ENCODE measurements around the gene TRPM3.

DNA sequence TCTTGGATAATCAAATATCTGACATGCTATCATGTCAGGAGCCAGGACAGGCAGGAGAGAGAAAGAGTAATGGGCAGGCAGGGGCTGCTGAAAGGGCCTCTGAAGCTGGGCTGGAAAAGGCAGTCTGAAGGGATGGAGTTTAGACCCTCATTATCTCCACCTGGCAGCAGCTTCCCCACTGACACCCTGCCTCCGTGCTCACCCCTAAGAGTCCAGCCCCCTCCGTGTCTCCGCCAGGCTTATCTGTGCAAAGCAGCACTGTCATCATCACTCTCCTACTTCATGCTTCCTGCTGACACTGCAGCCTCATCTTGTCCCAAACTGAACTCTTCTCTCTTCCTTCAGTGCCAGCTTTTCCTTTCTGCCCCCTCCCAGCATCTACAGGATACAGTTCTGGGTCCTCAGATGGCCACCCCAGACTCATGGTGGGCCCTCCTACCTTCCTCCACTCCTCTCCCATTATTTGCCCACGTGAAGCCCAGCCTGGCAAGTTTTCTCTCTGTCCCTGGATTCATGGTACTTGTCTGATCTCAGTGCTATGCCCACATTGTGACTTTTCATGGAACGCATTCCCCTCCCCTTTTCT lies 636.1 kb downstream of the TRPM3 start:
- TF ChIP-seq ZNF764 (CRISPR knock-in tag; IDR thresholded peaks at IDR 0.05; ENCODE audit: low read depth) (no peak), SMAD3 (CRISPR knock-in tag; conservative IDR thresholded peaks at IDR 0.05) (no peak), ZNF197 (CRISPR knock-in tag; IDR thresholded peaks at IDR 0.05; ENCODE audit: low read depth) (no peak), ZNF644 (tag; IDR thresholded peaks at IDR 0.05; ENCODE audit: low read depth) (no peak)
- TF ChIP-seq, protein P1, sequence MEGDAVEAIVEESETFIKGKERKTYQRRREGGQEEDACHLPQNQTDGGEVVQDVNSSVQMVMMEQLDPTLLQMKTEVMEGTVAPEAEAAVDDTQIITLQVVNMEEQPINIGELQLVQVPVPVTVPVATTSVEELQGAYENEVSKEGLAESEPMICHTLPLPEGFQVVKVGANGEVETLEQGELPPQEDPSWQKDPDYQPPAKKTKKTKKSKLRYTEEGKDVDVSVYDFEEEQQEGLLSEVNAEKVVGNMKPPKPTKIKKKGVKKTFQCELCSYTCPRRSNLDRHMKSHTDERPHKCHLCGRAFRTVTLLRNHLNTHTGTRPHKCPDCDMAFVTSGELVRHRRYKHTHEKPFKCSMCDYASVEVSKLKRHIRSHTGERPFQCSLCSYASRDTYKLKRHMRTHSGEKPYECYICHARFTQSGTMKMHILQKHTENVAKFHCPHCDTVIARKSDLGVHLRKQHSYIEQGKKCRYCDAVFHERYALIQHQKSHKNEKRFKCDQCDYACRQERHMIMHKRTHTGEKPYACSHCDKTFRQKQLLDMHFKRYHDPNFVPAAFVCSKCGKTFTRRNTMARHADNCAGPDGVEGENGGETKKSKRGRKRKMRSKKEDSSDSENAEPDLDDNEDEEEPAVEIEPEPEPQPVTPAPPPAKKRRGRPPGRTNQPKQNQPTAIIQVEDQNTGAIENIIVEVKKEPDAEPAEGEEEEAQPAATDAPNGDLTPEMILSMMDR (IDR thresholded peaks at IDR 0.05 in 2 of 3, conservative IDR thresholded peaks at IDR 0.05 in 1 of 3; ENCODE audit: insufficient read depth in 2 of 3, low read depth in 1 of 3, low read length in 3 of 3), result no peak

Measured in K562 (cell line).